GM04504 (cell line): ENCODE measurements around the gene ZFP1.
A peak's percentile ranks its signal among the peaks of the same experiment; 100 is the strongest.

ENCODE experiments used
- DNase-seq: peaks from one replicate; pipeline ENCODE4 v3.0.0-alpha.2; 2012; ENCODE audit warnings: low read depth

ZFP1 gene

DNA sequence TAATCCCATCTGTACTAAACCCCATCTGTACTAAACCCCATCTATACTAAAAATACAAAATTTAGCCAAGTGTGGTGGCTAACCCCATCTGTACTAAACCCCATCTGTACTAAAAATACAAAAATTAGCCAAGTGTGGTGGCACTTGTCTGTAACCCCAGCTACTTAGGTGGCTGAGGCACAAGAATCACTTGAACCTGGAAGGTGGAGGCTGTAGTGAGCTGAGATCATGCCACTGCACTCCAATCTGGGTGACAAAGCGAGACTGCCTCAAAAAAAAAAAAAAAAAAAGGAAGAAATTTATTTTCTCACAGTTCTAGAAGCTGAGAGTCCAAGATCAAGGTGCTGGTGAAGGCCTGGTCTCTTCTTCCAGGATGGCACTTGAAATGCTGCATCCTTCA lies 12.1 kb downstream of the ZFP1 start:
- no peak for DNase-seq

GRCh38 chr16:75169899-75170405 lies 21.6 kb downstream of the ZFP1 start:
- DNase-seq, result no peak

- DNase-seq, result no peak
Measured at GRCh38 chr16:75172578-75172977, 24.3 kb downstream of the ZFP1 start.

GRCh38 chr16:75175074-75175473 lies 26.8 kb downstream of the ZFP1 start:
- DNase-seq, result no peak

- DNase-seq, result no peak
Measured at GRCh38 chr16:75176926-75177325, 28.6 kb downstream of the ZFP1 start.

GRCh38 chr16:75179208-75179607 lies 30.9 kb downstream of the ZFP1 start:
- no peak for DNase-seq

DNA sequence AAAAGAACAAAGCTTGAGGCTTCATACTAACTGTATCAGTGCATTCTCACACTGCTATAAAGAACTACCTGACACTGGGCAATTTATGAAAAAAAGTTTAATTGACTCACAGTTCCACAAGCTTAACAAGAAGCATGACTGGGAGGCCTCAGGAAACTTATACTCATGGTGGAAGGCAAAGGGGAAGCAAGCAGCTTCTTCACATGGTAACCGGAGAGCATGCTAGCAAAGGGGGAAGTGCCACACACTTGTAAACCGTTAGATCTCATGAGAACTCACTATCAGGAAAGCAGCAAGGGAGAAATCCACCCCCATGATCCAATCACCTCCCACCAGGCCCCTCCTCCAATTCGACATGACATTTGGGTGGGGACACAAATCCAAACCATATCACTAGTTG lies 33.3 kb downstream of the ZFP1 start:
- no peak for DNase-seq

DNA sequence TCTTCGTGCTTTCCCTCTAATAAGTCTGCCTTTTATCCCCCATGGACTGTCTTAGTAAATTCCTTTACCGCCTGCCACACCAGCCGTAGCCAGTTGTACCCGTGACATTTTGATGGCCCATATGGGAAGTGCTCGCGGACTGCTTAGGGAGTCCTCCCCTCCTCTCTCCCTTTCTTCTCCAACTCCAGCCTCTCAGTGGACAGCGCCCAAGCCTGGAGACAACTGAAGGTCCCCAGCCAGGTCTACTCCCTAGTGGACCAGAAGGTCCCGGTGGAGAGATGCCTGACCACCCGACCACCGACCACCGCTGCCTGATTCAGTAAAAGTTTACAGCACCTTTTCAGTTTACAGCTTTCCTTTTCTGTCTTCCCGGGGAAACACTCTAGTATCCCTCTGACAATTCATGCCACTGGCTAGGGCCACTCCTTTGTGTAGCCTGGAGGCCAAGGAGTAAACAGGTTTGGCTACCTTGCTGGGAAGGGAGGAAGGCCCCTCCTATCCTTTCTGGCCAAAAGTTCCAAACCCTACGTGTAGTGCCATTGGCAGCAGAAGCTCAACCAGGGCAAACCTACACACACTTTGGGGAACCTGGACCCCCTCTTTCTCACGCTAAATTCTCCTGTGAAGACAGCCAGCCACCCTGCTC lies 40.6 kb downstream of the ZFP1 start:
- no peak for DNase-seq

DNA sequence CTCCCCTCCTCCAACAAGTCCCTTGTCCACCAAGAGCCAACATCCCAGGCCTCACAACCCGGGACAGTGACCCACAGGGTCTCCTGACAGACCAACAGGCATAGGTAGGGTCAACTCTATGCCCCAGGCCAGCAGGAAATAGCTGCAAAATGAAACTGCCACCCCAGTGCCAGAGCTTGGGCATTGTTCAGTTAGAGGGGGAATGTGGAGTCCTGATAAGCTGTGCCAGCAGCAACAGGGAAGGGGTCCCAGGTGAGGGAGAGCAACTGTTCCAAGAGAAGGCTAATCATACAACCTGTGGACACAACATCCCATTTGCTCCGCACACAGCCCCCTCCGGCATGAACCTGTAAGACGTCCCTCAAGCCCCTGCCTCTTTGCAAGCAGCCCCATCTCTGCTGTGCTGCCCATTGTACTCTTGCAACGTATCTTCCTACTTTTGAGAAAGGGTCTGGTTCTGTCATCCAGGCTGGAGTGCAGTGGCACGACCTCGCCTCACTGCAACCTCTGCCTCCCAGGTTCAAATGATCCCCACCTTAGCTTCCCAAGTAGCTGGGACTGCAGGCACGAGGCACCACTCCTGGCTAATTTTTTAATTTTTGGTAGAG lies 41.4 kb downstream of the ZFP1 start:
- DNase-seq, result no peak

GRCh38 chr16:75192606-75193264 lies 44.4 kb downstream of the ZFP1 start:
- DNase-seq, result no peak

DNA sequence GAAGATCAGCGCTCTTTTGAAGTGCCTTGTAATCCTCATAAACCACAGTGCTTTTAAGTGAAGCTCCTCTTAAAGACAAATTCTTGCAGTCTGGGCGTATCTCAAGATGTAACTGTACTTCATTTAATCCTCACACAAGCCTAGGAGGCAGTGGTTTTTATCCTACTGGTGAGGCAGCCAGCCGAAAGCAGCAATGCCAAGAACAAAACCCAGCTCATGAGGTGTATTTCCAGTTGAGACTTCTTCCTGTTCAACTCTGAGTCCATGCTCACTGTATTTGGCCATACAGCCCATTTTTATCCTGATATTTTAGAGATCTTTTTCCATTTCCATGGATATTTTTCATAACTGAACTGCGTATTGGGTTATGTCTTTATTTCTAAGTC lies 44.9 kb downstream of the ZFP1 start:
- DNase-seq, result no peak

DNA sequence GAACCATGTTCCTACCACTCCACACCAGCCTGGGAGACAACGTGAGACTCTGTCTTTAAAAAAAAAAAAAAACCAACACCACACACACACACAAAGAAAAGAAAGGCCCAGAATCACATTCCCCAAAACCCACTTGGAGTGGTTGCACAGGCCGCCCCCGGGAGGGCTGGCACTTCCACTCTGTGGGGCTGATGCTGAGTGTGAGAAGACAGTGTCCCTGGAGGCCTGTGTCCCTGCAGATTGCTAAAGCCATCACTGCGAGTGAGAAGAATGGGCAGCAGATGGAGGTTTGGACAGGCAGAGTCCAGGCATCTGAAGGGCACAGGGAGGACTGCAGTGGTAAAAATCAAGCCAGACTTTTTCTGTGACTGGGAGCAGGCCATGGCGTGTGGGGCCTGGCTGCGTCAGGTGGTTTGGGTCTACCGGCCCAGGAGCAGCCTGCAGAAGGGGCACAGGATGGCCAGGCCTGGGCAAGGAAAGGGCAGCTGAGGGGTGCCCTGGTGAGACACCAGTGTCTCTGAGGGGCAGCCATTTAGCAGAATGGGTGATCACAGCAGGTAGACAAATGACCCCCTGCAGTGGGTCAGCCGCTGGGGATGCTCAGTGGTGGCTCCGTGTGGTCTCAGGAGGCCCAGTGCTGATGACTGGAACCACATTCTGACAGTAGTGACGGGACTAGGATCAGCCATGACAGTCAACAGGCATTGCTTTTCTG lies 45.6 kb downstream of the ZFP1 start:
- no peak for DNase-seq

DNA sequence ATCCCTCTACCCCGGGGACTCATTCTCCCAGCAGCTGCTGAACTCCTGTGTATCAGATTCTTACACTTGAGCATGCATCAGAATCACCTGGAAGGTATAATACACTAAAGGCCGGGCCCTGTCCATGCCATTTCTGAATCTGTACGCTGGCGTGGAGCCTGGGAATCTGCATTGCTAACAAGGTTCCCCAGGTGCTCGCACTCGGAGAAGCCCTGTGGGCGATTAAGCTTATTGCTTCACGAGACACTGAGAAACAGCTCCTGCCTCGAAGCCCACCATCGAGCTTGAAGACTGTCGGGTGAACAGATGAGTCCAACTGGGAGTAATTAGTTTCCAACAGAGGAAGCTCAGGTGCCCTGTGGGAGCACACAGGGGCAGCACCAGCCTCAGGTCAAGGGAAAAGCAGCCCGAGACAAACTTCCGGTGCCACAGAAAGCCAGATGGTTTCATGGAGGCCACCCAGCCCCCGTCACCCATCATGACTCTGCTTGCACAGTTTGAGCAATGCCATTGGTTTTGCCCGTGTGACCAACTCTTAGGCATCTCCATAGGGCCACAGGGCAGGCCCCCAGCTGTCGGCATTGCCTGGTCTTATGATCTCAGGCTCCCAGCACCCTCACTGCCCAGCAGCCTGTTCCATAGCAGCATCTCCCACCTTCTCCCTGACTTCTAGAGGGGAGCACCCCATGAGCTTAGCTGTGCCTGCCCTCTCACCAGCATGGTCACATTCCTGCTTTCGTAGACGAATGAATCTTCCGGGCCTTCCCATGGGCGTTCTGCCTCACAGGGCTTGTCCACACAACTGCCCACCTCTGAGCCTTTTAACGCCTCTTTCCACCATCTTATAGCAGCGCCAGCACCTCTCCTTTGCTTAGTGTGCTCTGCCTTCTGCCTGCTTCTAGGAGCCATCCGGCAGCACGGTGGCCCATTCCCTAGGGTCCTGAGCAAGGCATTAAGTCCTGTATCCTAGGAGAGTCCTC lies 47.8 kb downstream of the ZFP1 start:
- DNase-seq, result no peak

- DNase-seq, result no peak
Measured at GRCh38 chr16:75196836-75197235, 48.5 kb downstream of the ZFP1 start.

- no peak for DNase-seq
Measured at GRCh38 chr16:75197522-75198134, 49.3 kb downstream of the ZFP1 start.

DNA sequence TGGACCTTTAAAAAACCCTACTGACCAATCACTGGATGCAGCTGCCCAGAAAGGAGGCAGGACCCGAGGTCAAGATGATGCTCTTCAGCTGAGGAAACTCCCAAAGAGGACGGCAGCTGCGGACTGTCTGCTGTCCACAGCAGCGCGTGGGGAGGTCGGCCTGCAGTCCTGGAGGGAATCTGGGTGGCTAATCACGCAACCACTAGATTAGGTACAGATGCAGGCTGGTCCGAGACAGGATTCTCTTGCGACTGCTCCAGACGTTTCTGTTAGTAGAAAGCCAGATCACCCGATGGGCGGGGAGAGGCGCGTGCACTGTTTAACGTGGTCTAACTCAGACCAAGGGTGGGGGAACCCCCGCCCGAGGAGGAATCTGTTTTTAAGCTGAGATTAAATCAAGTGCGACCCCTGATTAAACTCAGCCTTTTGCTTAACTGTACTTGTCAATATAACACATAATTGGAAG lies 49.8 kb downstream of the ZFP1 start:
- DNase-seq, result peak; percentile 21

DNA sequence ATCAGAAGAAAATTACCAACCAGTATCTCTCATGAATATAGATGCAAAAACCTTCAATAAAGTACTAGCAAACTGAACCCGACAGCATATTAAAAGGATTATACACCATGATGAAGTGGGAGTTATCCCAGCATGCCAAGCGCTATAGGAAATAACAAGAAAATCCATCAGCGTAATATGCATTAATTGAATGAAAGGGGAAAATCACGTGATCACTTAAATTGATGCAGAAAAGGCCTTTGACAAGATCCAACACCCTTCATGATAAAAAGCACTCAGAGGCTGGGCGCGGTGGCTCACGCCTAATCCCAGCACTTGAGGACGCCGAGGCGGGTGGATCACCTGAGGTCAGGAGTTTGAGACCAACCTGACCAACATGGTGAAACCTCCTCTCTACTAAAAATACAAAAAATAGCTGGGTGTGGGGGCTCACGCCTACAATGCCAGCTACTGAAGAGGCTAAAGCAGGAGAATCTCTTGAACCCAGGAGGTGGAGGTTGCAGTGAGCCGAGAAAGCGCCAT lies 53.8 kb downstream of the ZFP1 start:
- no peak for DNase-seq

DNA sequence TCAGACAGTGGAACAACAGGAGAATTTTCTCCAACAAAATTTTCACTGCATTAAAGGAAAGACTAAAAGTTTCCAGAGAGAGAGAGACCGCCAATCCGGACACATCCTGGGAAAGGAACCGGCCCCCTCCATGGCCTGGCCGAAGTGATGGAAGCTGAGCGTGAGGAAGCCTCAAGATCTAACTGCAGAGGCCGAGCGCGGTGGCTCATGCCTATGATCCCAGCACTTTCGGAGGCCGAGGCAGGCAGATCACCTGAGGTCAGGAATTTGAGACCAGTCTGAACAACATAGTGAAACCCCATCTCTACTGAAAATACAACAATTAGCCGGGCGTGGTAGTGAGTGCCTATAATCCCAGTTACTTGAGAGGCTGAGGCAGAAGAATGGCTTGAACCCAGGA lies 54.8 kb downstream of the ZFP1 start:
- DNase-seq, result no peak

DNA sequence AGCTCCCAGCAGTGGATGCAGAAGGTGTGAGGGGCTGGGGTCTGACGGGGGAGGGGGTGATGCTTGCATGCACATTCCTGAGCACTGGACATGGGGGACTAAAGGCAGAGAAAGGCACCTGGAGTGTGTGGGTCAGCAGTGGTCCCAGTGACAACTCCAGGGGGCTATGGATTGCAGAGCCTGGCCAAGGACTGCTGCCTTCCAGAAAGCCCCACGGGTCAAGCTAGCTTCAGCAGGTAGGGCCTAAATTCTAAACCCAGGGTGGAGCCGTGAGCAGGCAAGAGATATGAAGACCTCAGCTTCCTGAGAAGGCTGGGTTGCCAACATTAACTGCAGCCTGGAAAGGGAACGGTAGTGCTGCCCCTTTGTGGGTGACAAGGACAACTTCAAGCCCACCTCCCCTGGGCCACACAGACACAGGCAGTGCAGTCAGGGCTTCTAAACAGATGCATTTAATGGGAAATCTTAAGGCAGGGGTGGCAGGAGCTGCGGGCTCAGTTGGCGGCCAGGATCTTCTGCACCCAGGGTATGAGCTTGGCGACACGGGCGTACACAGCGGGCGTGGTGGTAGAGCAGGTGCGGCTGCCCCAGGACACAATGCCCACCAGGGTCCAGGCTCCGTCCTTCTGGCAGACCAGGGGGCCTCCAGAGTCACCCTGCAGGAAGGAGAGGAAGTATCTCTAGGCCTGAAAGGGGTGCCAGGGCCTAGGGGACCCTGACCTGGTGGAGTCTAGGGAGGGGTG lies 55.5 kb downstream of the ZFP1 start:
- no peak for DNase-seq

DNA sequence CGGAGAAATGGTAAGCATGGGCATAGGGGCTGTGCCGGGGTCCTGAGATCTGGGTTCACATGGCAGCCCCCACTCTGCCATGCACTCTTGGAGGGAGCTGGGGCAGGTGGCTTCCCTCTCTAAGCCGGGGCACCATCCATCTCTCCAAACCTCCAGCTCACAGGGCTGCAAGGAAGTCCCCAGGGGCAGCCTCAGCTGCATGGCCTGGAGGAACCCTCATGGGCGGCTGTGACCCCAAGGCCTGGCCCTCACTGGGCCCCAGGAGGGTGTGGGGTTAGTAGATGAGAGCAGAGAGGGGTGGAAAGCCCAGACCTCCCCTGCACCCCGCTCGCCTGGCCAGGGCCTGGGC lies 56.1 kb downstream of the ZFP1 start:
- DNase-seq, result no peak
